IgD-negative memory B cell (primary cell): Measurements from ENCODE around the gene SLC1A2. TPM values are rescaled to one million over a fixed set of nuclear protein-coding genes. Genes with fewer than 3 reads are reported as not detected.

Experiments
- H3K27ac Mint-ChIP-seq, 3 donors: one replicate each; pipeline ENCODE4 v1.8.0; 2020 to 2022; ENCODE audit warnings: mild to moderate bottlenecking in 3 of 3, mixed read lengths in 3 of 3, moderate library complexity in 1 of 3
- H3K27me3 Mint-ChIP-seq: one replicate; pipeline ENCODE4 v1.8.0; 2021; ENCODE audit warnings: mixed read lengths
- H3K36me3 Mint-ChIP-seq: one replicate; pipeline ENCODE4 v1.8.0; 2020; ENCODE audit warnings: mild to moderate bottlenecking, mixed read lengths
- H3K4me1 Mint-ChIP-seq, 3 donors: one replicate each; pipeline ENCODE4 v1.8.0; 2020 to 2022; ENCODE audit warnings: mixed read lengths in 3 of 3, mild to moderate bottlenecking in 1 of 3
- H3K4me3 Mint-ChIP-seq, 4 donors: one replicate each; pipeline ENCODE4 v1.8.0; 2020 to 2022; ENCODE audit warnings: mild to moderate bottlenecking in 4 of 4, mixed read lengths in 4 of 4, moderate library complexity in 3 of 4
- H3K9me3 Mint-ChIP-seq, 3 donors: one replicate each; pipeline ENCODE4 v1.8.0; 2020 to 2021; ENCODE audit warnings: mixed read lengths in 3 of 3, mild to moderate bottlenecking in 1 of 3
- polyA plus RNA-seq: library from polyadenylated mRNA; unstranded; fragments of 300-500 nt; fragmentation: Illumina TruSeq; gene quantifications from one replicate; pipeline ENCODE4 v1.2.3, GENCODE V29; 2021

The SLC1A2 gene
- polyA plus RNA-seq, 1 donor from 2014 or later, result not detected

GRCh38 chr11:35358391-35358790, 61.0 kb downstream of the SLC1A2 start:
- Mint-ChIP-seq H3K27me3 (peaks cover 3% of the 10 kb centered on the region), H3K4me1 (peaks cover 0 to 5% (median 5%) of the 10 kb centered on the region in 3 donors), H3K9me3 (no peaks in the 10 kb centered on the region), H3K4me3 (no peak overlapping the region), H3K36me3 (peaks cover 2% of the 10 kb centered on the region), H3K27ac (no peak overlapping the region)

- peaks cover 0 to 8% (median 5%) of the 10 kb centered on the region in 3 donors for H3K4me1 Mint-ChIP-seq
- H3K4me3 Mint-ChIP-seq, result no peak overlapping the region
- H3K36me3 Mint-ChIP-seq, result peaks cover 2% of the 10 kb centered on the region
- H3K27me3 Mint-ChIP-seq, result peaks cover 2% of the 10 kb centered on the region
- H3K9me3 Mint-ChIP-seq, result no peaks in the 10 kb centered on the region
- no peak overlapping the region for H3K27ac Mint-ChIP-seq
Measured at GRCh38 chr11:35357923-35358322, 61.4 kb downstream of the SLC1A2 start.

- Mint-ChIP-seq H3K27me3 (peaks cover 2% of the 10 kb centered on the region), H3K36me3 (no peaks in the 10 kb centered on the region), H3K4me3 (no peak overlapping the region), H3K9me3 (no peaks in the 10 kb centered on the region), H3K27ac (no peak overlapping the region), H3K4me1 (peaks cover 0 to 25% (median 3%) of the 10 kb centered on the region in 3 donors)
Measured at GRCh38 chr11:35355102-35355749, 64.1 kb downstream of the SLC1A2 start.

- Mint-ChIP-seq H3K4me1 (peaks cover 0 to 30% (median 3%) of the 10 kb centered on the region in 3 donors), H3K4me3 (no peak overlapping the region), H3K27me3 (peaks cover 2% of the 10 kb centered on the region), H3K27ac (no peak overlapping the region), H3K36me3 (no peaks in the 10 kb centered on the region), H3K9me3 (no peaks in the 10 kb centered on the region)
Measured at GRCh38 chr11:35354644-35355043, 64.7 kb downstream of the SLC1A2 start.

GRCh38 chr11:35352077-35352888, 67.1 kb downstream of the SLC1A2 start:
- H3K27me3 Mint-ChIP-seq, result no peaks in the 10 kb centered on the region
- no peaks in the 10 kb centered on the region for H3K36me3 Mint-ChIP-seq
- peaks cover 2 to 37% (median 9%) of the 10 kb centered on the region in 3 donors for H3K4me1 Mint-ChIP-seq
- H3K27ac Mint-ChIP-seq, result no peak overlapping the region
- no peak overlapping the region for H3K4me3 Mint-ChIP-seq
- H3K9me3 Mint-ChIP-seq, result no peaks in the 10 kb centered on the region

GRCh38 chr11:35349897-35350296, 69.5 kb downstream of the SLC1A2 start:
- Mint-ChIP-seq H3K27ac (no peak overlapping the region), H3K4me3 (no peak overlapping the region), H3K27me3 (no peaks in the 10 kb centered on the region), H3K9me3 (no peaks in the 10 kb centered on the region), H3K36me3 (no peaks in the 10 kb centered on the region), H3K4me1 (peaks cover 6 to 46% (median 12%) of the 10 kb centered on the region in 3 donors)

GRCh38 chr11:35348898-35349687, 70.3 kb downstream of the SLC1A2 start:
- Mint-ChIP-seq H3K9me3 (no peaks in the 10 kb centered on the region), H3K4me1 (peaks cover 6 to 46% (median 12%) of the 10 kb centered on the region in 3 donors), H3K27ac (no peak overlapping the region), H3K36me3 (no peaks in the 10 kb centered on the region), H3K27me3 (no peaks in the 10 kb centered on the region), H3K4me3 (no peak overlapping the region)

- Mint-ChIP-seq H3K9me3 (no peaks in the 10 kb centered on the region), H3K27ac (no peak overlapping the region), H3K27me3 (no peaks in the 10 kb centered on the region), H3K4me3 (no peak overlapping the region), H3K4me1 (peaks cover 7 to 52% (median 16%) of the 10 kb centered on the region in 3 donors), H3K36me3 (no peaks in the 10 kb centered on the region)
Measured at GRCh38 chr11:35347921-35348331, 71.4 kb downstream of the SLC1A2 start.

- Mint-ChIP-seq H3K27me3 (no peaks in the 10 kb centered on the region), H3K27ac (no peak overlapping the region), H3K4me3 (no peak overlapping the region), H3K36me3 (no peaks in the 10 kb centered on the region), H3K9me3 (no peaks in the 10 kb centered on the region), H3K4me1 (peaks cover 7 to 49% (median 18%) of the 10 kb centered on the region in 3 donors)
Measured at GRCh38 chr11:35347173-35347878, 72.0 kb downstream of the SLC1A2 start.

GRCh38 chr11:35346472-35347156, 72.7 kb downstream of the SLC1A2 start:
- Mint-ChIP-seq H3K27ac (no peak overlapping the region), H3K9me3 (no peaks in the 10 kb centered on the region), H3K4me1 (peaks cover 7 to 42% (median 18%) of the 10 kb centered on the region in 3 donors), H3K27me3 (no peaks in the 10 kb centered on the region), H3K4me3 (no peak overlapping the region), H3K36me3 (no peaks in the 10 kb centered on the region)

GRCh38 chr11:35344681-35345574, 74.4 kb downstream of the SLC1A2 start:
- H3K9me3 Mint-ChIP-seq, result no peaks in the 10 kb centered on the region
- H3K27me3 Mint-ChIP-seq, result no peaks in the 10 kb centered on the region
- H3K36me3 Mint-ChIP-seq, result peaks cover 1% of the 10 kb centered on the region
- H3K4me3 Mint-ChIP-seq, result no peak overlapping the region
- H3K27ac Mint-ChIP-seq, result peak overlapping the region in 1 of 3 donors; percentile 11
- H3K4me1 Mint-ChIP-seq, result peaks cover 7 to 34% (median 18%) of the 10 kb centered on the region in 3 donors

- peaks cover 2% of the 10 kb centered on the region for H3K36me3 Mint-ChIP-seq
- H3K4me1 Mint-ChIP-seq, result peaks cover 5 to 24% (median 11%) of the 10 kb centered on the region in 3 donors
- peak overlapping the region in 1 of 3 donors; percentile 68 for H3K27ac Mint-ChIP-seq
- no peaks in the 10 kb centered on the region for H3K27me3 Mint-ChIP-seq
- H3K9me3 Mint-ChIP-seq, result no peaks in the 10 kb centered on the region
- H3K4me3 Mint-ChIP-seq, result peak overlapping the region in 1 of 4 donors; percentile 45
Measured at GRCh38 chr11:35343033-35343598, 76.2 kb downstream of the SLC1A2 start.

GRCh38 chr11:35340715-35341114, 78.6 kb downstream of the SLC1A2 start:
- no peak overlapping the region for H3K27ac Mint-ChIP-seq
- no peaks in the 10 kb centered on the region for H3K27me3 Mint-ChIP-seq
- H3K4me3 Mint-ChIP-seq, result no peak overlapping the region
- H3K9me3 Mint-ChIP-seq, result peaks cover 0 to 3% (median 0%) of the 10 kb centered on the region in 3 donors
- H3K4me1 Mint-ChIP-seq, result peaks cover 7 to 16% (median 15%) of the 10 kb centered on the region in 3 donors
- H3K36me3 Mint-ChIP-seq, result peaks cover 2% of the 10 kb centered on the region
